Measurements from ENCODE around the gene MAPK1.
"Not testable (repeated sequence)": the region's sequence is repeated elsewhere in the genome, so short reads cannot be mapped to it uniquely, and the experiment has no call there.

The MAPK1 gene

GRCh38 chr22:21849489-21849888 lies 18.0 kb downstream of the MAPK1 start:
- TF ChIP-seq, protein P1, sequence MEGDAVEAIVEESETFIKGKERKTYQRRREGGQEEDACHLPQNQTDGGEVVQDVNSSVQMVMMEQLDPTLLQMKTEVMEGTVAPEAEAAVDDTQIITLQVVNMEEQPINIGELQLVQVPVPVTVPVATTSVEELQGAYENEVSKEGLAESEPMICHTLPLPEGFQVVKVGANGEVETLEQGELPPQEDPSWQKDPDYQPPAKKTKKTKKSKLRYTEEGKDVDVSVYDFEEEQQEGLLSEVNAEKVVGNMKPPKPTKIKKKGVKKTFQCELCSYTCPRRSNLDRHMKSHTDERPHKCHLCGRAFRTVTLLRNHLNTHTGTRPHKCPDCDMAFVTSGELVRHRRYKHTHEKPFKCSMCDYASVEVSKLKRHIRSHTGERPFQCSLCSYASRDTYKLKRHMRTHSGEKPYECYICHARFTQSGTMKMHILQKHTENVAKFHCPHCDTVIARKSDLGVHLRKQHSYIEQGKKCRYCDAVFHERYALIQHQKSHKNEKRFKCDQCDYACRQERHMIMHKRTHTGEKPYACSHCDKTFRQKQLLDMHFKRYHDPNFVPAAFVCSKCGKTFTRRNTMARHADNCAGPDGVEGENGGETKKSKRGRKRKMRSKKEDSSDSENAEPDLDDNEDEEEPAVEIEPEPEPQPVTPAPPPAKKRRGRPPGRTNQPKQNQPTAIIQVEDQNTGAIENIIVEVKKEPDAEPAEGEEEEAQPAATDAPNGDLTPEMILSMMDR (IDR thresholded peaks at IDR 0.05; ENCODE audit: low read length, missing control alignments), result no peak
- no peak overlapping the region for H3K4me3 ChIP-seq (replicated peaks; ENCODE audit: low read depth, low read length)
- DNase-seq (ENCODE audit: low read depth), result no peak

DNA sequence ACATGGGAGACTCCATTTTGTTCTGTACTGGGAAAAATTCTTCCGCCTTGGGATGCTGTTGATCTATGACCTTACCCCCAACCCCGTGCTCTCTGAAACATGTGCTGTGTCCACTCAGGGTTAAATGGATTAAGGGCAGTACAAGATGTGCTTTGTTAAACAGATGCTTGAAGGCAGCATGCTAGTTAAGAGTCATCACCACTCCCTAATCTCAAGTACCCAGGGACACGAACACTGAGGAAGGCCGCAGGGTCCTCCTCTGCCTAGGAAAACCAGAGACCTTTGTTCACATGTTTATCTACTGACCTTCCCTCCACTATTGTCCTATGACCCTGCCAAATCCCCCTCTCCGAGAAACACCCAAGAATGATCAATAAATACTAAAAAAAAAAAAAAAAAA lies 19.4 kb downstream of the MAPK1 start:
- H3K4me3 ChIP-seq (replicated peaks; ENCODE audit: low read depth, low read length); DNase-seq (ENCODE audit: low read depth): not testable (repeated sequence)

- no peak overlapping the region for H3K4me3 ChIP-seq (replicated peaks; ENCODE audit: low read depth, low read length)
- TF ChIP-seq, protein P1 (IDR thresholded peaks at IDR 0.05; ENCODE audit: low read length, missing control alignments), result no peak
- no peak for DNase-seq (ENCODE audit: low read depth)
Observed at GRCh38 chr22:21845558-21846453, 21.6 kb downstream of the MAPK1 start.

GRCh38 chr22:21842946-21843345 lies 24.5 kb downstream of the MAPK1 start:
- TF ChIP-seq, protein P1 (IDR thresholded peaks at IDR 0.05; ENCODE audit: low read length, missing control alignments), result no peak
- no peak overlapping the region for H3K4me3 ChIP-seq (replicated peaks; ENCODE audit: low read depth, low read length)
- no peak for DNase-seq (ENCODE audit: low read depth)

GRCh38 chr22:21841422-21841821 lies 26.0 kb downstream of the MAPK1 start:
- no peak overlapping the region for H3K4me3 ChIP-seq (replicated peaks; ENCODE audit: low read depth, low read length)
- TF ChIP-seq, protein P1 (IDR thresholded peaks at IDR 0.05; ENCODE audit: low read length, missing control alignments), result no peak
- DNase-seq (ENCODE audit: low read depth), result no peak

DNA sequence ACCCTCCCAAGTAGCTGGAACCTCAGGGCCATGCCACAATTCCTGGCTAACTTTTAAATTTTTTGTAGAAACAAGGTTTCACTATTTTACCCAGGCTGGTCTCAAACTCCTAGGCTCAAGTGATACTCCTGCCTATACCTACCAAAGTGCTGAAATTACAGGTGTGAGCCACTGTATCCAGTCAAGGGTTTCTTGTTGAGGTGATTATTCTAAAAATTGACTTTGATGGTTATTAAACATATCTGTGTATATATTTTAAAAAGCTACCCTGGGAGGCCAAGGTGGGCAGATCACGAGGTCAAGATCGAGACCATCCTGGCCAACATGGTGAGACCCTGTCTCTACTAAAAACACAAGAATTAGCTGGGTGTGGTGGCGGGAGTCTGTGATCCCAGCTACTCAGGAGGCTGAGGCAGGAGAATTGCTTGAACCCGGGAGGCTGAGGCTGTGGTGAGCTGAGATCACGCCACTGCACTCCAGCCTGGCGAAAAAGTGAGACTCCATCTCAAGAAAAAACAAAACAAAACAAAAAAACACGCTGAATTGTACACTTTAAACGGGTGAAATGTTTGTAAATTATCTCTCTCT lies 27.1 kb downstream of the MAPK1 start:
- DNase-seq (ENCODE audit: low read depth), result no peak
- H3K4me3 ChIP-seq (replicated peaks; ENCODE audit: low read depth, low read length), result no peak overlapping the region
- TF ChIP-seq, protein P1 (IDR thresholded peaks at IDR 0.05; ENCODE audit: low read length, missing control alignments), result no peak

DNA sequence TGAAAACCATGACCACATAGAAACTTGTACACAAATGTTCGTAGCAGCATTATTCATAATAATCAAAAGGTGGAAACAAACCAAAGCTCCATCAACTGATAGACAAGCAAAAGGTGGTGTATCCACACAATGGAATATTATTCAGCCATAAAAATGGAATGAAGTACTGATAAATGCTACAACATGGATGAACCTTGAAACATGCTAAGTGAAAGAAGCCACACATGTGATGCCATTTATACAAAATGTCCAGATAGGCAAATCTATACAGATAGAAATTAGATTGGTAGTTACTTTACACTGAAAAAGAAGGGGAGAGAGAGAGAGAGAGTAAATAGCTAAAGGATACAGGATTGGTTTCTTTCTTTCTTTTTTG lies 27.7 kb downstream of the MAPK1 start:
- TF ChIP-seq, protein P1 (IDR thresholded peaks at IDR 0.05; ENCODE audit: low read length, missing control alignments), result no peak
- no peak overlapping the region for H3K4me3 ChIP-seq (replicated peaks; ENCODE audit: low read depth, low read length)
- DNase-seq (ENCODE audit: low read depth), result no peak

- H3K4me3 ChIP-seq (replicated peaks; ENCODE audit: low read depth, low read length); DNase-seq (ENCODE audit: low read depth): not testable (repeated sequence)
Observed at GRCh38 chr22:21839104-21839764, 28.2 kb downstream of the MAPK1 start.
